ENCODE measurements around the gene IGF2BP3.

Gene IGF2BP3

DNA sequence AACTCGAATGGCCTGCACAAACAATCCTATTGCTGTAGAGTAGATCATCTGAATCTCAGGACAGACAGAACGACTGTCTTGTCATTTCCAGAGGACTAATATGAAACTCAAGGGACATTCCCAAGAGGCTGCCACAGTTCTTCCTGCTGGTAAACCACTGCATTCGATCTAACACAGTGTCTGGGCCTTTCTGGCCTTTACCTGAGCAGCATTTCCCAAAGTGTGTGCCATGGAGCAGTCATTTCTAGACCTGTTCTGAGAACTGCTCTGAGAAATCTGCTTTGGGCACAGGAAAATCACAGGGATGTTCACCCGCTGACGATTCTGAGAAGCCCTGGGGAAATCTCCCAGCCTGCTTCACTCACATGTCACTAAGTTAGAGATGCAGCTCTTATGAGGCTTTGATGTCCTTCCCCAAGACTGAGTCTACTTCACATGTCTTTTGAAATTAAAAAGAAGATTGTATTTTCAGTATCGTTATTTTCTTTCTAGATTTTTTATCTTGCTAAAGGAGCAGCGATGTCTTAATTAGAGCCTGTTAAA, 205.3 kb downstream of the IGF2BP3 start:
- no peak for DNase-seq (ENCODE audit: low read depth)

DNA sequence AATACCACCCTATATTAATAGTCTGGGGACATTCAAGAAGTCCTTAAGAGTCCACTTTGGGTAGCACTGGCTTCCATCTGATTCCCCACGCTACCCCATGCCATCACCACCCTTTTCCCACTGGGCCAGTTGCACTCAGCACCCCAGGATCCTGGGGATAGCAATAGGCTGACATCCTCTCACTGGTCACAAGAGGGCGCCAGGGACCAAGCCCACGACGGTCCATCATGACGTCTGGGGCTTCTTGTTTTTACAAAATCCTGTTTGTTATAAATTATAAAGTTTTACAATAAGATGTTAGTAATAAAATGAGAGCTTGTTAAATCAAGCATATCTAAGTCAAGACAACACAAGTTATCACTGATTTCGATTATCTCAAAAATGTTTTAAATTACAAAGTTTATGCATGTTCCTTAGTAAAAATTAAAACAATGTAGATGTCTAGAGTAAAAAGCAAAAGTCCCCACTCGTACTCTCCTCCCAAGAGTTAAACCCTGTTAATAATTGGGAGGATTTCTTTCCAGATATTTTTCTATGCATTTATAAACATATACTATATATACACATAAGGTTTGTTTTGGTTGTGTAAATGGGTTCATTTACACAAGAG, 208.3 kb downstream of the IGF2BP3 start:
- peak; percentile 8 for DNase-seq (ENCODE audit: low read depth)

DNA sequence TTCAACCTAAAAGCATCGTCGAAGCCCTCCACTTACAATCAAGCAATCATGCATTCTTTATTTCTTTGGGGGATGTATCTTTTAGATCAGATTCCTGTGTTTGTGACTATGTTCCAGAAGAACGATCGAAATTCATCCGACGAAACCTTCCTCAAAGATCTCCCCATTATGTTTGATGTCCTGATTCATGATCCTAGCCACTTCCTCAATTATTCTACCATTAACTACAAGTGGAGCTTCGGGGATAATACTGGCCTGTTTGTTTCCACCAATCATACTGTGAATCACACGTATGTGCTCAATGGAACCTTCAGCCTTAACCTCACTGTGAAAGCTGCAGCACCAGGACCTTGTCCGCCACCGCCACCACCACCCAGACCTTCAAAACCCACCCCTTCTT, 209.9 kb downstream of the IGF2BP3 start:
- no peak for DNase-seq (ENCODE audit: low read depth)

All from stimulated activated CD8-positive, alpha-beta memory T cell treated with anti-CD3 and anti-CD28 coated beads, Interleukin-15, amount 100 ng/mL, for 24 hours (primary cell).